ENCODE measurements around the gene THRA. TPM values are rescaled to one million over a fixed set of nuclear protein-coding genes. Genes with fewer than 3 reads are reported as not detected.

Gene THRA
- total RNA-seq, 1 donor from 2014 or later = 1.6 TPM

GRCh38 chr17:40063187-40063771, 514 bp downstream of the THRA start:
- intact Hi-C loops (cut with micrococcal nuclease) = loop anchor here (1.0 to 2.0 kb wide), 4 partner anchors 9 to 78 kb away; partner anchors contain the start of genes CASC3 and MED24

- intact Hi-C loops (cut with micrococcal nuclease) = loop anchor here (1.0 to 2.0 kb wide), 4 partner anchors 10 to 77 kb away; partner anchors contain the start of genes CASC3 and MED24
These were observed 1.3 kb downstream of the THRA start for GRCh38 chr17:40063901-40064531.

GRCh38 chr17:40064971-40065768, 2.4 kb downstream of the THRA start:
- intact Hi-C loops (cut with micrococcal nuclease) = no loop called here

DNA sequence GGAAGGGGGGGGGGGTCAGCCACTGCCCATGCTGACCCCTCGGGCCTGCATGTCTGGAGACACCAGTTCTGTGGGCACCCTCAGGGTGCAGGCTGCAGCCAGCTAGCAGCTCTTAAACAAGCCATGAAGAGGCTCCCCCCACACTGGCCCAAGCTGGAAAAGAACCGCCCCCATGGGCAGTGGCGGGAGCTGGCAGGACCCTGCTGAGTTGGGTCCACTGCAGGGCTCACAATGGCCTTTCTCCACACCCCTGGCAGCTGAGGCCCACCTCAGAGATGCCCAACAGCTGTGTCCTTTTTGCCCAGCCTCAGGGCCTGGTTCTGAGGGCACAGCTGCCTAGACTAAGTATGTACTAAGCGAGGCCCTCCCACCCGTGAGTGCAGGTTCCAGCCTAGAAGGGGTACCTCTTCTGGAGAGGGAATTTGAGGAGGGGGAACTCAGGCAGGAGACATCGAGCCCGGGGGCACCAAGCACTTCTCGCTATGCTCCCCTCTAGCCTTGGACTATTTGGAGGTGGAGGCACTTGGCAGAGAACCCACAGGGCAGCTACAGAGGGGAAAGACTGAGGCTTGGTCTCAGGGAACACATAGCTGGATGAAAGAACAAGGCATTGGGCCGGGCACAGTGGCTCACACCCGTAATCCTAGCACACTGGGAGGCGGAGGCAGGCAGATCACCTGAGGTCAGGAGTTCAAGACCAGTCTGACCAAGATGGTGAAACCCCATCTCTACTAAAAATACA, 3.2 kb downstream of the THRA start:
- intact Hi-C loops (cut with micrococcal nuclease) = no loop called here

- intact Hi-C loops (cut with micrococcal nuclease) = loop anchor here (1.0 to 2.0 kb wide), 2 partner anchors 13 to 101 kb away; partner anchors contain the start of gene MED24
These were observed 4.9 kb downstream of the THRA start for GRCh38 chr17:40067710-40068109.

GRCh38 chr17:40068129-40068581, 5.4 kb downstream of the THRA start:
- intact Hi-C loops (cut with micrococcal nuclease) = loop anchor here (1.0 to 2.0 kb wide), 2 partner anchors 14 to 101 kb away; partner anchors contain the start of gene MED24

- intact Hi-C loops (cut with micrococcal nuclease) = loop anchor here (1.0 to 2.0 kb wide), 2 partner anchors 14 to 100 kb away; partner anchors contain the start of gene MED24
These were observed 5.8 kb downstream of the THRA start for GRCh38 chr17:40068584-40068916.

GRCh38 chr17:40068917-40069750, 6.4 kb downstream of the THRA start:
- intact Hi-C loops (cut with micrococcal nuclease) = loop anchor here (1.0 to 2.0 kb wide), 2 partner anchors 15 to 100 kb away; partner anchors contain the start of gene MED24

DNA sequence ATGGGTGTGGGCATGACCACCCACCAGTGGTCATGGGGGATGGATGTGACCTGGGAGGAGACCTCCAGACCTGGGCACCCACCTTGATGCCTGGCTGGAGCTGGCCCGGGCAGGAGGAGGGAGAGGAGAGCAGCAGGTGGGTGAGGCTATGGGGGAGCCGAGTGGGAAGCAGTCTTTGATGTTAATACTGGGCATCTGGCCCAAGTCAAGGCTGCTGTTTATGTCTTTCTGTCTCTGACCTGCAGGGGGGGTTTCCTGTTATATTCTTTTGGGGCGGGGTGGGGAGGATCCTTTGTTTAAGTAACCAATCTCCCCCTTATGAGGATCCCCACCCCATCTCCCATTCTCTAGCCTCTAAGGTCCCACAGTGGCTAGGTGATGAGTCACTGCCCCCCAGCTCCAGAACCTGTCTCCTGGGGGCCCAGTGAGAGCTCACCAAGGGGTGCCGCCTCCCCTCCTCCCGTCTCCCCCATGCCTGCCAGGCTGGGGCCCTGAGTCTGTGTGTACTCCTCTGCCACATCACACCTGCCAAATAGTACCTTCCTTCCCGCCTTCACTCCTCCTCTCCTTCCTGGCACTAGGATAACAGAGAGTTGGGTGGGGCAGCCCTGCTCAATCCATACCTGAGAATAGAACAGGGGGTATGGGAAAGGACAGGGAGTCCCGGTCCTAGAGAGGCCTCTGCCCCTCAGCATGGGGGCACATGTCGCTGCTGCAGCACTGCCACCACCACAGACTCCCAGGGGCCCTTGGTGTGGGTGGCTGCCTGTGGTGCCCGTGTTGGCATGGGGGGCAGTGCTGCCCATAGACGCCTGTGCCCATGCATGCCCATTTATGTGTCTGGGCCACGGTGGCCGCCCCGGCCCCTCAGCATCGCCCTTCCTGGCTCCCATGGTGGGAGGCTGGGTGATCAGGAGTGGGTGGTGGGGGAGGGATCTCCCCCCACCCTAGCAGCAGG, 7.3 kb downstream of the THRA start:
- intact Hi-C loops (cut with micrococcal nuclease) = loop anchor here (2.0 kb wide), 1 partner anchor 99 kb away; no protein-coding TSS in a partner anchor

- intact Hi-C loops (cut with micrococcal nuclease) = no loop called here
These were observed 8.0 kb downstream of the THRA start for GRCh38 chr17:40070709-40071312.

DNA sequence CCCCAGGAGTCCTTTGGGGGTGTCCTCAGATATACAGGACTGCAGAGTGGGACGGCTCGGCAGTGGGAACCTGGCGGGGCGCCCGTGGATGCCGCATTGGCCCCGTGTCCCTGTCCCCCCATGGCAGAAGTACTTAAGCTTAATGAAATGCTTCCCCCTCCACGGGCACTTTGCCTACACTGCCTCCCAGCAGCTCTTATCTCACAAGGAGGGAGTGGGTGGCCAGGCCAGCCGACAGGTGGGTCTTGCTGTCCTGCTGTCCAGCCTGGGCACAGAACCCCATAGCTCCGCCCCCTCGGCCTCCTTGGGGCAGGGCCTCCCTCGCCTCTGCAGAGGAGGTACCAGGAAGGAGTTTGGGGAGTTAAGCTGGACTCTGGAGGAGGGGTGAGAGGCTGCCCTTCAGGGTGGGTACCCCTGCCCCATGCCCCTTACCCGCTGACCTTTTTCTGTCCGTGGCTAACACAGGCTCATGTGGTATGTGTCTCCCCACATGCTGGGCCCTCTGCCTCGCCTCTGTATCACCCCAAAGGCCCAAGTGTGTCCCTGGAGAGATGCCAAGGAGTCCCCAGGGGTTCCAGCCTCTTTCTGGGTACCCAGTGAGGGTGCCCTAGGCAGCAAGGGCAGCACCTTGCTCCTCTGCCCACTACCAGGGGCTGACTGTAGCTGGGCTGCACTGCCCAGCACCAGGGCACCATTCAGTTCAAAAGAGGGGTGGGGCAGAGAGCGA, 8.7 kb downstream of the THRA start:
- intact Hi-C loops (cut with micrococcal nuclease) = no loop called here

DNA sequence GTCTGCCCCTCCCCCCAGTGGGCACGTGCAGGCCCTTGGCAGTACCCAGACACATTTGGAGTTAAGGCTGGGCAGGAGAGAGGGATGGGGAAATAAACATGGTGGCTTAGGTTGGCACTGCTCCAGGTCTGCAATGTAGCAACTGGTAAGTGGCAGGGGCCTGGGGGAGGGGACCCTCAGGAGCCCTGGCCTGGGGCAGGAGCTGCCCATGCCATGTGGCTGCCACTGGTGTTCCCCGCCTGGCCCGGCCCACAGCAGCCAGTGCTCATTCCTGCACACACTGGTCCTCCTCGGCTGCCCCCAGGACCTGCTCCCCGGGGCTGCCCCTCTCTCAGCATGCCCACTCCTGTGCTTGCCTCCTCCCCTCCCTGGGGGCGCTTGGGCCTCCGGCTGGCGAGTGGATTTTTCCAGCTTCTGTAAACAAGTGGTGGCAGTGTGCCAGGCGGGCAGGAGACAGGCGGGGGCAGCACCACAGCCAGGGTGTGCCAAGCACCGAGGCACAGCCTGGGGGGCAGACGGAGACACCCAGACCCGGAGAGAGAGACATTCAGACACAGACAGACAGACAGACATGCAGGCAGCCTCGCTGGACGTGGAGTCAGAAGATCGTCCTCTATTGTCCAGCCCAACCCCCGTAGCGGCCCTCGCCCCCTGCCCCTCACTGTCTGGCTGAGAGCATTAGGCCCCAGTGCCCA, 9.4 kb downstream of the THRA start:
- intact Hi-C loops (cut with micrococcal nuclease) = no loop called here

- intact Hi-C loops (cut with micrococcal nuclease) = no loop called here
These were observed 10.1 kb downstream of the THRA start for GRCh38 chr17:40072735-40073346.

DNA sequence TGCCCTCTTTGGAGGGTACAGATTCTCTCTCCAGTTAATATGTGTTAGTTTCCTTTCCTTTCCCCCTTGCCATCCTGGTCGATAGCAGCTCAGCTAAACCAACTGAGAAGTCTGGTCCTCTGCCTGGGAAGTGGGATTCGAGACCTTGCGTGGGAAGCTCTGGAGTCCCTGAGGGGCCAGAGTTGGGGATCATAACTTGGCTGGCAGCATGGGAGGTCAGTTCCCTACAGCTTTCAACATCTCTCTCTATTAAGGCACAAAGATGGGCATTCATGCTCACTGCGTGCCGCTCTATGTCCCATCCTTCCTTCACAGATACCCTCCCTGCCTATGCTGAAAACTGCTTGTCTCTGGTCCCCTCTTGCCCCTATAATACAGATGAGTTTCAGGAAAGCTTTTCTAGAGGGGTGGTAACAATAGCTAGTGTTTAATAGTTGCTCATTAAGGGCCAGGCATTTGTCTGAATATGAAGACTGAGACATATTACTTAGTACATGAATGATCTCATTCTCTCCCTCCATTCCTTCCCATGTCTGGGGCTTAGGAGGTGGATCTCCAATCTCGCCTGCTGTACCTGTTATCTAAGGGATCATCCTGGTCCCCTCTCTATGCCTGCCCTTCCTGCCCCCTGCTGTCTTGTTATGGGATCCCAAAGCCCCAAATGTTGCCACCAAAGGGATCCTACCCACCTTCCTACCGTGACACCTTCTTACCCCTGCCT, 10.8 kb downstream of the THRA start:
- intact Hi-C loops (cut with micrococcal nuclease) = no loop called here

DNA sequence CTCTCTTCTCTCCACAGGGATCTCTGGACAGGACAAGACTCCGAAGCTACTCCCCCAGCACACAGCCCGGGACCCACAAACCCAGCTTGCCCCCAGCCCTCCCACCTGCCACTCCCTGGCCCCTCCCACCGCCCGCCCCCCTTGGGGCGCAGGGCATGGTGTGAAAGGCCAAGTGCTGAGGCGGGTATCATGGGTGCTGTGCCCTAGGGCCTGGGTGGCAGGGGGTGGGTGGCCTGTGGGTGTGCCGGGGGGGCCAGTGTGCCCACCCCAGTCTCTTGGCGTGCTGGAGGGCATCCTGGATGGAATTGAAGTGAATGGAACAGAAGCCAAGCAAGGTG, 11.4 kb downstream of the THRA start:
- intact Hi-C loops (cut with micrococcal nuclease) = no loop called here

DNA sequence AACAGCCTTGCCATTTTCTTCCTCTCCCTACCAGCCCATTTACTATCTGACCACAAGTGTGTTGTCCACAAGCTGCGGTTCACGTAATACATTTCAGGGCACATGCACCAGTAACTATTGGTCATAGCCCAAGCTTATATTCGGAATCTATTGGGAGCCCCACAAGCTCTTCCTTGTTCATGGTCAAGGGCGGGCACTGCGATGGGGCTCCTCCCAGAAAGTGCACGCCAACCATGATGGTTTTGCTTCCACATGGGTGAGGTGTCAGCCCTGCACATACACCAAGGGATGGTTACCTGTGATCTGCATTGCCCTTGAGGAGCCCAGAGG, 12.1 kb downstream of the THRA start:
- intact Hi-C loops (cut with micrococcal nuclease) = loop anchor here (1.0 kb wide), 5 partner anchors 12 to 62 kb away; partner anchors contain the start of gene MED24

All from T-helper 1 cell treated with Interleukin-12 subunit alpha and Interleukin-12 subunit beta and Interleukin-4 antibody, amounts not matched to agents 30 ng/mL and 1 ng/mL, for 36 hours (primary cell).